Gastroesophageal sphincter (tissue), 4 donors: Measurements from ENCODE around the gene FAM124A. TPM values are rescaled to one million over a fixed set of nuclear protein-coding genes. Genes with fewer than 3 reads are reported as not detected.
A peak's percentile ranks its signal among the peaks of the same experiment; 100 is the strongest.

Source experiments
- ATAC-seq: fragments of 150-250 bp; one replicate; pipeline ENCODE4 v1.9.1; 2016; ENCODE audit warnings: mild to moderate bottlenecking, moderate library complexity
- H3K27ac ChIP-seq, 4 donors: fragments of 200-600 bp; sonication (generic) in 3 of 4; 1 replicate in 3 of 4; 2 replicates in 1 of 4; pipeline ENCODE4 v1.5.1; 2016 to 2019
- H3K27me3 ChIP-seq: fragments of 200-600 bp; sonication (generic); one replicate; pipeline ENCODE4 v1.5.1; 2019
- H3K36me3 ChIP-seq, 2 donors: fragments of 200-600 bp; sonication (generic); one replicate each; pipeline ENCODE4 v1.5.1; 2019; ENCODE audit warnings: control low read depth in 1 of 2
- H3K4me1 ChIP-seq, 3 donors: fragments of 200-600 bp; sonication (generic); 1 replicate in 2 of 3; 2 replicates in 1 of 3; pipeline ENCODE4 v1.5.1; 2016 to 2019; ENCODE audit warnings: control low read depth in 2 of 3
- H3K4me3 ChIP-seq, 2 donors: fragments of 200-600 bp; sonication (generic); one replicate each; pipeline ENCODE4 v1.5.1; 2019; ENCODE audit warnings: mild to moderate bottlenecking in 1 of 2, moderate library complexity in 1 of 2
- H3K9me3 ChIP-seq, 3 donors: fragments of 200-600 bp; sonication (generic); one replicate each; pipeline ENCODE4 v1.5.1; 2017 to 2019; ENCODE audit warnings: control low read depth in 2 of 3
- CTCF ChIP-seq, 4 experiments: fragments of 200-600 bp in 2 of 4; fragments of 450-650 bp in 2 of 4; sonication (generic) in 1 of 4; IDR thresholded peaks; one replicate each; pipeline ENCODE4 v1.5.1; 2017 to 2019; ENCODE audit warnings: antibody characterized with exemption in 4 of 4, mild to moderate bottlenecking in 2 of 4, moderate library complexity in 2 of 4
- EP300 ChIP-seq: sonication (generic); formaldehyde crosslinking; IDR thresholded peaks from one replicate; pipeline ENCODE4 v1.6.1; 2017; ENCODE audit warnings: antibody characterized with exemption, mild to moderate bottlenecking
- POLR2A ChIP-seq, 2 donors: fragments of 450-650 bp; IDR thresholded peaks; one replicate each; pipeline ENCODE4 v1.6.1; 2017; ENCODE audit warnings: antibody characterized with exemption in 2 of 2, mild to moderate bottlenecking in 2 of 2, moderate library complexity in 1 of 2
- POLR2AphosphoS5 ChIP-seq: sonication (generic); formaldehyde crosslinking; IDR thresholded peaks from one replicate; pipeline ENCODE4 v1.6.1; 2017; ENCODE audit warnings: antibody characterized with exemption
- WGBS, 2 donors: methylation state at CpG; one replicate each; pipeline ENCODE4 v1.1.5; 2018; ENCODE audit warnings: low coverage in 1 of 2; 5-methylcytosine and 5-hydroxymethylcytosine counted together
- total RNA-seq, 4 donors: library from RNA; depleted of rRNA; stranded (reverse); fragments of >200 nt; gene quantifications; one replicate each; pipeline ENCODE4 v1.1.0, GENCODE V29; 2016

FAM124A gene
- total RNA-seq, 4 donors from 2014 or later, result 13.7 to 23.2 (median 15.2) TPM

GRCh38 chr13:51235756-51236490, 13.7 kb downstream of the FAM124A start:
- WGBS, 2 donors, result 71 to 100% methylated on average over 1 to 4 of the region's 4 CpGs
- no peaks in the 10 kb centered on the region for H3K27me3 ChIP-seq
- H3K4me1 ChIP-seq, result peaks cover 6 to 47% (median 11%) of the 10 kb centered on the region in 3 donors
- no peak overlapping the region for H3K4me3 ChIP-seq
- TF ChIP-seq CTCF (IDR thresholded peaks at IDR 0.05), result no peak
- no peak for TF ChIP-seq EP300
- no peak for TF ChIP-seq POLR2AphosphoS5
- TF ChIP-seq POLR2A (IDR thresholded peaks at IDR 0.05), result no peak
- H3K36me3 ChIP-seq, result peaks cover 0 to 13% of the 10 kb centered on the region in 2 donors
- ATAC-seq, result no peak
- H3K27ac ChIP-seq, result peak overlapping the region in 2 of 4 donors; percentile 30 to 43
- peaks cover 0 to 4% (median 0%) of the 10 kb centered on the region in 3 donors for H3K9me3 ChIP-seq

- TF ChIP-seq POLR2AphosphoS5, result no peak
- TF ChIP-seq POLR2A (IDR thresholded peaks at IDR 0.05), result no peak
- no peak for TF ChIP-seq EP300
- no peak for TF ChIP-seq CTCF (IDR thresholded peaks at IDR 0.05)
- no peak overlapping the region for H3K4me3 ChIP-seq
- peaks cover 0 to 13% of the 10 kb centered on the region in 2 donors for H3K36me3 ChIP-seq
- ATAC-seq, result no peak
- H3K27ac ChIP-seq, result no peak overlapping the region
- no peaks in the 10 kb centered on the region for H3K27me3 ChIP-seq
- peaks cover 0 to 4% (median 0%) of the 10 kb centered on the region in 3 donors for H3K9me3 ChIP-seq
- H3K4me1 ChIP-seq, result peaks cover 7 to 47% (median 10%) of the 10 kb centered on the region in 3 donors
- 67 to 95% methylated on average over 1 of the region's 1 CpG for WGBS, 2 donors
Measured at GRCh38 chr13:51236491-51236792, 14.2 kb downstream of the FAM124A start.

GRCh38 chr13:51237386-51237785, 15.2 kb downstream of the FAM124A start:
- Histone ChIP-seq H3K36me3 (peaks cover 0 to 8% of the 10 kb centered on the region in 2 donors), H3K27ac (peak overlapping the region in 1 of 4 donors; percentile 36), H3K27me3 (no peaks in the 10 kb centered on the region), H3K4me1 (peaks cover 7 to 47% (median 8%) of the 10 kb centered on the region in 3 donors), H3K4me3 (no peak overlapping the region), H3K9me3 (peaks cover 0 to 4% (median 0%) of the 10 kb centered on the region in 3 donors)
- TF ChIP-seq EP300 (no peak), POLR2A (IDR thresholded peaks at IDR 0.05) (no peak), CTCF (IDR thresholded peaks at IDR 0.05) (no peak), POLR2AphosphoS5 (no peak)
- WGBS, 2 donors, result 76 to 79% methylated on average over 3 to 4 of the region's 4 CpGs
- no peak for ATAC-seq

- no peak for ATAC-seq
- H3K4me3 ChIP-seq, result no peak overlapping the region
- WGBS, 2 donors, result 88 to 100% methylated on average over 1 of the region's 2 CpGs
- TF ChIP-seq POLR2A (IDR thresholded peaks at IDR 0.05), result no peak
- TF ChIP-seq EP300, result no peak
- TF ChIP-seq CTCF (IDR thresholded peaks at IDR 0.05), result no peak
- TF ChIP-seq POLR2AphosphoS5, result no peak
- no peaks in the 10 kb centered on the region for H3K27me3 ChIP-seq
- peaks cover 7 to 48% (median 8%) of the 10 kb centered on the region in 3 donors for H3K4me1 ChIP-seq
- peaks cover 0 to 3% of the 10 kb centered on the region in 2 donors for H3K36me3 ChIP-seq
- H3K27ac ChIP-seq, result peak overlapping the region in 1 of 4 donors; percentile 36
- H3K9me3 ChIP-seq, result peaks cover 0 to 3% (median 0%) of the 10 kb centered on the region in 3 donors
Measured at GRCh38 chr13:51237887-51238286, 15.7 kb downstream of the FAM124A start.

- ATAC-seq, result peak; percentile 55
- TF ChIP-seq POLR2AphosphoS5 (peak; percentile 49), POLR2A (IDR thresholded peaks at IDR 0.05) (no peak)
- no peak overlapping the region for H3K4me3 ChIP-seq
- H3K9me3 ChIP-seq, result no peaks in the 10 kb centered on the region
- H3K27me3 ChIP-seq, result no peaks in the 10 kb centered on the region
- H3K27ac ChIP-seq, result peak overlapping the region; percentile 70 to 80 (median 79)
- peaks cover 7 to 69% (median 8%) of the 10 kb centered on the region in 3 donors for H3K4me1 ChIP-seq
- no peaks in the 10 kb centered on the region for H3K36me3 ChIP-seq
- 15 to 43% methylated on average over 4 to 5 of the region's 5 CpGs for WGBS, 2 donors
Measured at GRCh38 chr13:51240178-51240577, 18.0 kb downstream of the FAM124A start.
